ENCODE data around the gene LGR4.

DNA sequence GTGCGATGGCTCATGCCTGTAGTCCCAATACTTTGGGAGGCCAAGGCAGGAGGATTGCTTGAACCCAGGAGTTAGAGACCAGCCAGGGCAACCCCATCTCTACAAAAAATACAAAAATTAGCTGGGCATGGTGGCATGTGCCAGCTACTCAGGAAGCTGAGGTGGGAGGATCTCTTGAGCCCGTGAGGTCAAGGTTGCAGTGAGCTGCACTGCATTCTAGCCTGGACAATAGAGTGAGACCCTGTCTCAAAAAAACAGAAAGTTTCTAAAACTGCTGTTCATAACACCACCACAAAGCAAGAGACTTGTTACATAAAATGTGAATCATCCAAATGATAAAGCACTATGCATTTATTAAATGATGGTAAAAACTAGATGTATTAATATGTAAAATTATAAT, 69.4 kb downstream of the LGR4 start:
- no peak for TF ChIP-seq POLR2AphosphoS5 (IDR thresholded peaks at IDR 0.05; ENCODE audit: low read depth, low read length)
- TF ChIP-seq RBM22 (optimal IDR thresholded peaks at IDR 0.05; ENCODE audit: low read length): no peak
- no peak for TF ChIP-seq POLR2A (IDR thresholded peaks at IDR 0.05; ENCODE audit: insufficient read depth in 1 of 2, low read depth in 2 of 2, low read length in 2 of 2)
- no peak for TF ChIP-seq KDM5A (IDR thresholded peaks at IDR 0.05; ENCODE audit: borderline replicate concordance, low read length)
- TF ChIP-seq EZH2 (conservative IDR thresholded peaks at IDR 0.05; ENCODE audit: low read depth, low read length): no peak
- TF ChIP-seq, protein P1, sequence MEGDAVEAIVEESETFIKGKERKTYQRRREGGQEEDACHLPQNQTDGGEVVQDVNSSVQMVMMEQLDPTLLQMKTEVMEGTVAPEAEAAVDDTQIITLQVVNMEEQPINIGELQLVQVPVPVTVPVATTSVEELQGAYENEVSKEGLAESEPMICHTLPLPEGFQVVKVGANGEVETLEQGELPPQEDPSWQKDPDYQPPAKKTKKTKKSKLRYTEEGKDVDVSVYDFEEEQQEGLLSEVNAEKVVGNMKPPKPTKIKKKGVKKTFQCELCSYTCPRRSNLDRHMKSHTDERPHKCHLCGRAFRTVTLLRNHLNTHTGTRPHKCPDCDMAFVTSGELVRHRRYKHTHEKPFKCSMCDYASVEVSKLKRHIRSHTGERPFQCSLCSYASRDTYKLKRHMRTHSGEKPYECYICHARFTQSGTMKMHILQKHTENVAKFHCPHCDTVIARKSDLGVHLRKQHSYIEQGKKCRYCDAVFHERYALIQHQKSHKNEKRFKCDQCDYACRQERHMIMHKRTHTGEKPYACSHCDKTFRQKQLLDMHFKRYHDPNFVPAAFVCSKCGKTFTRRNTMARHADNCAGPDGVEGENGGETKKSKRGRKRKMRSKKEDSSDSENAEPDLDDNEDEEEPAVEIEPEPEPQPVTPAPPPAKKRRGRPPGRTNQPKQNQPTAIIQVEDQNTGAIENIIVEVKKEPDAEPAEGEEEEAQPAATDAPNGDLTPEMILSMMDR (CRISPR knock-in tag; IDR thresholded peaks at IDR 0.05): no peak
- TF ChIP-seq, protein P2, sequence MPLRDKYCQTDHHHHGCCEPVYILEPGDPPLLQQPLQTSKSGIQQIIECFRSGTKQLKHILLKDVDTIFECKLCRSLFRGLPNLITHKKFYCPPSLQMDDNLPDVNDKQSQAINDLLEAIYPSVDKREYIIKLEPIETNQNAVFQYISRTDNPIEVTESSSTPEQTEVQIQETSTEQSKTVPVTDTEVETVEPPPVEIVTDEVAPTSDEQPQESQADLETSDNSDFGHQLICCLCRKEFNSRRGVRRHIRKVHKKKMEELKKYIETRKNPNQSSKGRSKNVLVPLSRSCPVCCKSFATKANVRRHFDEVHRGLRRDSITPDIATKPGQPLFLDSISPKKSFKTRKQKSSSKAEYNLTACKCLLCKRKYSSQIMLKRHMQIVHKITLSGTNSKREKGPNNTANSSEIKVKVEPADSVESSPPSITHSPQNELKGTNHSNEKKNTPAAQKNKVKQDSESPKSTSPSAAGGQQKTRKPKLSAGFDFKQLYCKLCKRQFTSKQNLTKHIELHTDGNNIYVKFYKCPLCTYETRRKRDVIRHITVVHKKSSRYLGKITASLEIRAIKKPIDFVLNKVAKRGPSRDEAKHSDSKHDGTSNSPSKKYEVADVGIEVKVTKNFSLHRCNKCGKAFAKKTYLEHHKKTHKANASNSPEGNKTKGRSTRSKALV (CRISPR knock-in tag; IDR thresholded peaks at IDR 0.05): no peak
- TF ChIP-seq ZNF563 (CRISPR knock-in tag; IDR thresholded peaks at IDR 0.05): no peak
- TF ChIP-seq KLF11 (CRISPR knock-in tag; IDR thresholded peaks at IDR 0.05): no peak

All from HepG2 (cell line).